WTC11 (cell line): ENCODE data around the gene TAF10. TPM values are rescaled to one million over a fixed set of nuclear protein-coding genes. Genes with fewer than 3 reads are reported as not detected.

Experiments
- ATAC-seq: fragments of 200-7000 bp; cut with Tn5 transposase; 2 replicates; pipeline ENCODE4 v1.10.0; 2021; ENCODE audit warnings: mild to moderate bottlenecking, moderate library complexity
- CTCF ChIA-PET: fragments of 300-600 bp; sonication (Branson Sonifier 250); formaldehyde crosslinking; loops from one replicate; lab custom pipeline; 2021; ENCODE audit warnings: antibody characterized with exemption; lab: Charles Lee
- POLR2A ChIA-PET: fragments of 350-600 bp; sonication (Branson Sonifier 250); formaldehyde crosslinking; loops from one replicate; lab custom pipeline; 2021; ENCODE audit warnings: antibody characterized with exemption; lab: Charles Lee
- DNase-seq: peaks from one replicate; pipeline ENCODE4 v3.0.0; 2021; ENCODE audit warnings: low spot score
- H3K27ac Mint-ChIP-seq: 2 replicates; pipeline ENCODE4 v1.8.0; 2021; ENCODE audit warnings: mixed read lengths
- H3K27me3 Mint-ChIP-seq: 2 replicates; pipeline ENCODE4 v1.8.0; 2021; ENCODE audit warnings: low read depth, mild to moderate bottlenecking, moderate library complexity, mixed read lengths
- H3K36me3 Mint-ChIP-seq: 2 replicates; pipeline ENCODE4 v1.8.0; 2021; ENCODE audit warnings: mixed read lengths
- H3K4me1 Mint-ChIP-seq: 2 replicates; pipeline ENCODE4 v1.8.0; 2022; ENCODE audit warnings: mixed read lengths
- H3K4me3 Mint-ChIP-seq: 2 replicates; pipeline ENCODE4 v1.8.0; 2021; ENCODE audit warnings: mild to moderate bottlenecking, moderate library complexity, mixed read lengths
- H3K9me3 Mint-ChIP-seq: 2 replicates; pipeline ENCODE4 v1.8.0; 2021; ENCODE audit warnings: mixed read lengths
- ATF1 ChIP-seq: sonication (generic); formaldehyde crosslinking; IDR thresholded peaks from 2 replicates; pipeline ENCODE4 v1.8.1; 2023; ENCODE audit warnings: mild to moderate bottlenecking, moderate library complexity, missing genetic modification reagents
- E2F4 ChIP-seq: sonication (generic); formaldehyde crosslinking; IDR thresholded peaks from 2 replicates; pipeline ENCODE4 v1.8.1; 2022; ENCODE audit warnings: low read depth, mild to moderate bottlenecking, moderate library complexity, missing genetic modification reagents, borderline replicate concordance
- E2F5 ChIP-seq: sonication (generic); formaldehyde crosslinking; IDR thresholded peaks from 2 replicates; pipeline ENCODE4 v1.8.1; 2022; ENCODE audit warnings: mild to moderate bottlenecking, moderate library complexity, missing genetic modification reagents
- EMX1 ChIP-seq: fragments of 250-450 bp; sonication (Bioruptor Pico); IDR thresholded peaks from 2 replicates; pipeline ENCODE4 v1.8.0; 2021; ENCODE audit warnings: mild to moderate bottlenecking
- FOXP4 ChIP-seq: sonication (generic); formaldehyde crosslinking; IDR thresholded peaks from 2 replicates; pipeline ENCODE4 v1.8.0; 2022; ENCODE audit warnings: mild to moderate bottlenecking, missing genetic modification reagents
- IRF1 ChIP-seq: sonication (generic); formaldehyde crosslinking; IDR thresholded peaks from 2 replicates; pipeline ENCODE4 v1.8.0; 2023; ENCODE audit warnings: missing genetic modification reagents
- NR3C1 ChIP-seq: sonication (generic); formaldehyde crosslinking; conservative IDR thresholded peaks from 2 replicates; pipeline ENCODE4 v1.8.1; 2023; ENCODE audit warnings: low read depth, mild to moderate bottlenecking, missing genetic modification reagents
- RELA ChIP-seq: sonication (generic); formaldehyde crosslinking; IDR thresholded peaks from 2 replicates; pipeline ENCODE4 v1.8.1; 2022; ENCODE audit warnings: missing genetic modification reagents, mild to moderate bottlenecking, borderline replicate concordance
- RORB ChIP-seq: fragments of 250-450 bp; sonication (Bioruptor Pico); IDR thresholded peaks from 2 replicates; pipeline ENCODE4 v1.9.0; 2021; ENCODE audit warnings: mild to moderate bottlenecking
- SP1 ChIP-seq: sonication (generic); formaldehyde crosslinking; conservative IDR thresholded peaks from 2 replicates; pipeline ENCODE4 v1.8.1; 2022; ENCODE audit warnings: missing genetic modification reagents
- STAT6 ChIP-seq: sonication (generic); formaldehyde crosslinking; conservative IDR thresholded peaks from 2 replicates; pipeline ENCODE4 v1.8.1; 2023; ENCODE audit warnings: mild to moderate bottlenecking, low read depth, missing genetic modification reagents, moderate library complexity
- TCF7 ChIP-seq: sonication (generic); formaldehyde crosslinking; IDR thresholded peaks from 2 replicates; pipeline ENCODE4 v1.8.0; 2022; ENCODE audit warnings: mild to moderate bottlenecking, low read depth, missing genetic modification reagents, moderate library complexity
- ZMAT4 ChIP-seq: fragments of 250-450 bp; sonication (Bioruptor Pico); IDR thresholded peaks from 2 replicates; pipeline ENCODE4 v1.9.0; 2021; ENCODE audit warnings: mild to moderate bottlenecking
- ZNF121 ChIP-seq: sonication (generic); formaldehyde crosslinking; IDR thresholded peaks from 2 replicates; pipeline ENCODE4 v1.8.0; 2023; ENCODE audit warnings: missing genetic modification reagents
- ZNF263 ChIP-seq: sonication (generic); formaldehyde crosslinking; IDR thresholded peaks from 2 replicates; pipeline ENCODE4 v1.8.1; 2022; ENCODE audit warnings: low read depth, mild to moderate bottlenecking, moderate library complexity, missing genetic modification reagents
- total RNA-seq: library from RNA; stranded (reverse); gene quantifications from 3 replicates; pipeline ENCODE4 v1.2.3, GENCODE V29; 2021

The TAF10 gene
- total RNA-seq, 1 experiment from 2014 or later = 165 TPM

- no peak for TF ChIP-seq RELA (CRISPR knock-in tag)
- no peak for TF ChIP-seq E2F5 (CRISPR knock-in tag)
- no peak for TF ChIP-seq TCF7 (CRISPR knock-in tag)
- no peak for TF ChIP-seq EMX1 (CRISPR knock-in tag)
These were observed 41.2 kb downstream of the TAF10 start (continued) for GRCh38 chr11:6570691-6571427.

GRCh38 chr11:6569706-6570105 lies 42.3 kb downstream of the TAF10 start:
- ChIA-PET CTCF (interaction anchor here (2.6 kb wide), 1 partner anchor 191 kb away, joined by 22 read pairs; no protein-coding TSS in a partner anchor), POLR2A (no interaction called here)
- no peak overlapping the region for H3K27ac Mint-ChIP-seq
- DNase-seq (no peak), ATAC-seq (no peak)
- no peaks in the 10 kb centered on the region for H3K36me3 Mint-ChIP-seq
- peaks cover 15% of the 10 kb centered on the region for H3K4me1 Mint-ChIP-seq
- no peak for TF ChIP-seq FOXP4 (CRISPR knock-in tag)
- no peak for TF ChIP-seq STAT6 (CRISPR knock-in tag)
- no peak for TF ChIP-seq ZNF121 (CRISPR knock-in tag)
- TF ChIP-seq ZMAT4 (CRISPR knock-in tag) = no peak
- TF ChIP-seq E2F4 (CRISPR knock-in tag) = no peak
- TF ChIP-seq NR3C1 = no peak
- no peak for TF ChIP-seq IRF1 (CRISPR knock-in tag)
- TF ChIP-seq ZNF263 (CRISPR knock-in tag) = no peak
- TF ChIP-seq SP1 = no peak
- no peak for TF ChIP-seq ATF1 (CRISPR knock-in tag)
- no peak for TF ChIP-seq RORB (CRISPR knock-in tag)
- H3K4me3 Mint-ChIP-seq = no peak overlapping the region
- H3K9me3 Mint-ChIP-seq = no peaks in the 10 kb centered on the region
- H3K27me3 Mint-ChIP-seq = no peaks in the 10 kb centered on the region; the same call in 1 of the 2 replicates
